ENCODE data around the gene FAM107B. TPM values are rescaled to one million over a fixed set of nuclear protein-coding genes. Genes with fewer than 3 reads are reported as not detected.

FAM107B gene
- total RNA-seq, 4 donors from 2014 or later: 24.1 to 69.7 (median 43.2) TPM

DNA sequence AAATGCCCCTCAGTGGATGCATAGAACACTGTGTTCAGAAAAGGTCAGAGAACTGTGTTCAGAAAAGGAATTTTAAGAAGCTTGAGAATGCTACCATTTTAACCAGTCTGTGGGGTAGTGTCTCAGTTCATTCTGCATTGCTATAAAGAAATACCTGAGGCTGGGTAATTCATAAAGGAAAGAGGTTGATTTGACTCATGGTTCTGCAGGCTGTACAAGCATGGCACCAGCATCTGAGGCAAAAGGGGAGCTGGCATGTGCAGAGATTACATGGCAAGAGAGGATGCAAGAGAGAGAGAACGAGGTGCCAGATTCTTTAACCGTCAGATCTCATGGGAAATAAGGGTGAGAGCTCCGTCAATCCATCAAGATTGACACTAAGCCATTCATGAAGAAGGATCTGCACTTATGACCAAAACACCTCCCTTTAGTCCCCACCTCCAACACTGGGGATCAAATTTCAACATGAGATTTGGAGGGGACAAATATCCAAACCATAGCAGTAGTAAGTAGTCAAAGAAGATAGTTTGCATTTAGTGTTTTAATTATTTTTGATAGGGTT, 119.8 kb downstream of the FAM107B start:
- Histone ChIP-seq H3K4me3 (no peak overlapping the region), H3K4me1 (peaks cover 8 to 19% of the 10 kb centered on the region in 2 donors), H3K9me3 (no peaks in the 10 kb centered on the region), H3K27me3 (no peaks in the 10 kb centered on the region), H3K36me3 (no peaks in the 10 kb centered on the region), H3K27ac (peak overlapping the region; percentile 72 to 75)
- no peak for DNase-seq
- TF ChIP-seq POLR2A (IDR thresholded peaks at IDR 0.05): no peak
- TF ChIP-seq, protein P1, sequence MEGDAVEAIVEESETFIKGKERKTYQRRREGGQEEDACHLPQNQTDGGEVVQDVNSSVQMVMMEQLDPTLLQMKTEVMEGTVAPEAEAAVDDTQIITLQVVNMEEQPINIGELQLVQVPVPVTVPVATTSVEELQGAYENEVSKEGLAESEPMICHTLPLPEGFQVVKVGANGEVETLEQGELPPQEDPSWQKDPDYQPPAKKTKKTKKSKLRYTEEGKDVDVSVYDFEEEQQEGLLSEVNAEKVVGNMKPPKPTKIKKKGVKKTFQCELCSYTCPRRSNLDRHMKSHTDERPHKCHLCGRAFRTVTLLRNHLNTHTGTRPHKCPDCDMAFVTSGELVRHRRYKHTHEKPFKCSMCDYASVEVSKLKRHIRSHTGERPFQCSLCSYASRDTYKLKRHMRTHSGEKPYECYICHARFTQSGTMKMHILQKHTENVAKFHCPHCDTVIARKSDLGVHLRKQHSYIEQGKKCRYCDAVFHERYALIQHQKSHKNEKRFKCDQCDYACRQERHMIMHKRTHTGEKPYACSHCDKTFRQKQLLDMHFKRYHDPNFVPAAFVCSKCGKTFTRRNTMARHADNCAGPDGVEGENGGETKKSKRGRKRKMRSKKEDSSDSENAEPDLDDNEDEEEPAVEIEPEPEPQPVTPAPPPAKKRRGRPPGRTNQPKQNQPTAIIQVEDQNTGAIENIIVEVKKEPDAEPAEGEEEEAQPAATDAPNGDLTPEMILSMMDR (IDR thresholded peaks at IDR 0.05): no peak
- intact Hi-C loops (cut with DNase I; ENCODE audit: low total_unique reads): no loop called here

DNA sequence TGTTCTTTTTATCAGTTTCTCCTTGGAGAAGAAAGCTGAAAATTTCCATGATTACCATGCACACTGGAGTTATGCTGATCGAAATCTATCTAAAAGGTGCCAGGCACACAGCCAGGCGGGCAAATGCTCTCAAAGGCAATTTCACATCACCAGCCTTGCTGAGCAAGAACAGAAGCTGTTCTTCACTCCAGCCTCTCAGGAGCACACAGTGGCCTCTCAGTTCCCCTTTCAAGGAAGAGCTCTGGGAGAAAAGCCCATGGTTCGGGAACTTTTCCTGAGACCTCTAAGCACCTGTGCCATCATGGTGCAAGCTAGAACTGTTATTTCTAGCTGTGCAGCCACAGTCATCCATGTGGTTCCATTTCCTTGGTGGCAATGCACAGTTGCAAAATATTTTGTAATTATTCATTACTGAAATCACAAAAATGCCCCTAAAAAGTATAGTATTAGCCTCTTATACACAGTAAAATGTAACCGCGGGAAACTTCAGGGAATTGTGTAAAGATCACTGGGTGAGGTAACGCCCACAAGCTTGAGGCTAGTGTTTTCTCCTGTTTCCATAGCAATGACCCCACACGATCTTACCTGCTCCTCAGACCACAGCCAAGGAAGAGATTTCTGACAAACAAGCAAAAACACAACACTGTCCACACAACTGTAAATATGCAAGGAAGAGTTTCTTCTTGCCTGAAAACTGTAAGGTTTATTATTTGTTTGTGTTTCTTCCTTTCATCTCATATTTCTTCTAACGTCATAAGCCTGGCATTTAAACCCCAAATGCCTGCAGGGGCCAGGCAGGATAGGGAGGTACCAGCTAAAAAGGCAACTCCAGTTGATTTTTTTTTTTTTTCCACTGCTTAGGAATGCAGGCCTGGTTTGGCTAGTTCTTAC, 121.2 kb downstream of the FAM107B start:
- Histone ChIP-seq H3K9me3 (no peaks in the 10 kb centered on the region), H3K27ac (peak overlapping the region; percentile 72 to 75), H3K4me1 (peaks cover 8 to 19% of the 10 kb centered on the region in 2 donors), H3K27me3 (no peaks in the 10 kb centered on the region), H3K36me3 (no peaks in the 10 kb centered on the region), H3K4me3 (no peak overlapping the region)
- peak in 1 of 2 donors; percentile 43 for DNase-seq
- no peak for TF ChIP-seq POLR2A (IDR thresholded peaks at IDR 0.05)
- TF ChIP-seq, protein P1 (IDR thresholded peaks at IDR 0.05): no peak
- intact Hi-C loops (cut with DNase I; ENCODE audit: low total_unique reads): no loop called here

DNA sequence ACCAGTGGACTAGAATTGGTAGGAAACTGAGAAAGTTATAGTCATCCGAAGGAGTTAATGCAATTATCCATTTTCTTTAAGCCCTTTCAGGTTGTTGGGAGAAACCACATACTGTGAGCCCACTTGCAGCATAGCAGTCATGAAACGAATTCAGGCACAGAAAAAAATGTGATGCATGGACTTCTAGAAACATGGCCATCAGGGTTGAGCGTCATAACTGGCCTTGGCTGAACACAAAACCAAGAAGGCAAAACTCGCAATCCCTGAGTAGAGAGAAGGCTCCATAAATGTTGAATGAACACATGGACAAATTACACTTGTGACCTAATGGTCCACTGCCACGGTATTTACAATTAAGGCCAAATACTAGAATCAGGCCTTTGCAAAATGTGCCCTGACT, 121.9 kb downstream of the FAM107B start:
- no peaks in the 10 kb centered on the region for H3K9me3 ChIP-seq
- TF ChIP-seq, protein P1 (IDR thresholded peaks at IDR 0.05): no peak
- TF ChIP-seq POLR2A (IDR thresholded peaks at IDR 0.05): no peak
- intact Hi-C loops (cut with DNase I; ENCODE audit: low total_unique reads): no loop called here
- H3K4me1 ChIP-seq: peaks cover 8 to 19% of the 10 kb centered on the region in 2 donors
- DNase-seq: no peak
- H3K36me3 ChIP-seq: no peaks in the 10 kb centered on the region
- H3K27me3 ChIP-seq: no peaks in the 10 kb centered on the region
- peak overlapping the region; percentile 72 to 75 for H3K27ac ChIP-seq
- no peak overlapping the region for H3K4me3 ChIP-seq

DNA sequence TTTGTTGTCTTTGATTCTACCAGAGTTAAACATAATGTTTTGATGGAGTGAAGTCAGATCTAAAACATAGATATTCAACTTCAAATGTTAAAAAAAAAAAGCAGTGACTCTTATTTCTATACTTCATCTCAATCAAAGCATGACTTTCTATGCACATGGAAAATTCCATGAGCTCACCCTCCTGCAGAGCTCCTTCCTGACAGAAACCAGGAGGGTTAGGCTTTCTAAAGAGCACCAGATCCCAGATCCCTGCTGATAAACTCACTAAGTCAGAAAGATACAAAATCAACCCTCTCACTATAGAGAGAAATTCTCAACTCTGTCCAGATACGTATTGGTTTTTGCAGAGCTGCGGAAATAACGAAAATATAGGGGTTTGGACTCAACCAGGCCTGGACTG, 122.6 kb downstream of the FAM107B start:
- TF ChIP-seq POLR2A (IDR thresholded peaks at IDR 0.05): no peak
- TF ChIP-seq, protein P1 (IDR thresholded peaks at IDR 0.05): no peak
- Histone ChIP-seq H3K4me1 (peaks cover 8 to 19% of the 10 kb centered on the region in 2 donors), H3K36me3 (no peaks in the 10 kb centered on the region), H3K9me3 (no peaks in the 10 kb centered on the region), H3K4me3 (no peak overlapping the region), H3K27me3 (no peaks in the 10 kb centered on the region), H3K27ac (peak overlapping the region; percentile 72 to 75)
- intact Hi-C loops (cut with DNase I; ENCODE audit: low total_unique reads): no loop called here
- peak in 1 of 2 donors; percentile 33 for DNase-seq

DNA sequence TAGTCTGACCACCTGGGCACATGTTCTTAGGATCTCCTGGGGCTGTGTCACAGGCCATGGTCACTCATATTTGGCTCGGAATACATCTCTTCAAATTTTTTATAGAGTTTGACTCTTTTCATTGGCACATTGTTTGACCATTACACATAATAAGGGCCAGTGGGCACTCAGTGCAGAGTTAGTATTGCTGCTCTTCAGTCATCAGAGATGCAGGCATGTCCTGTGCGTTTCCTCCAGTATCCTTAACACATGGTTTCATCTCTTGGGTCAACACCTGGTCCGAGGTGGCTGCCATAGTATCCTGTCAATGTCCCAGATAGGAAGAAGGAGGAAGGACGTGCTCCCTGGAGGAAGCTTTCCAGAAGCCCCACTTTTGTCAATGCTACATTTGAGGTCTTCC, 125.0 kb downstream of the FAM107B start:
- intact Hi-C loops (cut with DNase I; ENCODE audit: low total_unique reads): no loop called here
- Histone ChIP-seq H3K27ac (peak overlapping the region in 1 of 2 donors; percentile 80), H3K9me3 (no peaks in the 10 kb centered on the region), H3K27me3 (no peaks in the 10 kb centered on the region), H3K36me3 (no peaks in the 10 kb centered on the region), H3K4me3 (no peak overlapping the region), H3K4me1 (peaks cover 8 to 14% of the 10 kb centered on the region in 2 donors)
- DNase-seq: no peak
- TF ChIP-seq POLR2A (IDR thresholded peaks at IDR 0.05): no peak
- TF ChIP-seq, protein P1 (IDR thresholded peaks at IDR 0.05): no peak

All from uterus (tissue), 4 donors.